Stomach (tissue), 9 donors: ENCODE data around the gene DAB1. TPM values are rescaled to one million over a fixed set of nuclear protein-coding genes. Genes with fewer than 3 reads are reported as not detected.

Experiments
- DNase-seq, 2 donors: peaks; one replicate each; pipeline versions ENCODE4 v3.0.0 to v3.0.0-alpha.2; 2013 to 2019
- H3K27ac ChIP-seq, 5 donors: fragments of 200-600 bp in 4 of 5; sonication (generic) in 4 of 5; one replicate each; pipeline ENCODE4 v1.5.1; 2013 to 2019; ENCODE audit warnings: mild to moderate bottlenecking in 1 of 5, moderate library complexity in 1 of 5
- H3K27me3 ChIP-seq, 3 donors: fragments of 200-600 bp; sonication (generic); one replicate each; pipeline ENCODE4 v1.5.1; 2017 to 2019; ENCODE audit warnings: mixed run types in 1 of 3
- H3K36me3 ChIP-seq, 4 donors: fragments of 200-600 bp; sonication (generic); 1 replicate in 3 of 4; 2 replicates in 1 of 4; pipeline ENCODE4 v1.5.1; 2016 to 2019
- H3K4me1 ChIP-seq, 4 donors: fragments of 200-600 bp; sonication (generic); one replicate each; pipeline ENCODE4 v1.5.1; 2016 to 2019
- H3K4me3 ChIP-seq, 4 donors: fragments of 200-600 bp; sonication (generic) in 3 of 4; one replicate each; pipeline ENCODE4 v1.5.1; 2016 to 2019; ENCODE audit warnings: mild to moderate bottlenecking in 1 of 4
- H3K9me3 ChIP-seq, 4 donors: fragments of 200-600 bp; sonication (generic); one replicate each; pipeline ENCODE4 v1.5.1; 2016 to 2019
- CTCF ChIP-seq, 7 experiments: fragments of 450-650 bp in 4 of 7; fragments of 200-600 bp in 3 of 7; sonication (generic) in 3 of 7; IDR thresholded peaks; one replicate each; pipeline ENCODE4 v1.5.1; 2016 to 2019; ENCODE audit warnings: antibody characterized with exemption in 7 of 7, control low read depth in 2 of 7, mild to moderate bottlenecking in 1 of 7
- EP300 ChIP-seq: sonication (generic); formaldehyde crosslinking; IDR thresholded peaks from one replicate; pipeline ENCODE4 v1.6.1; 2017; ENCODE audit warnings: antibody characterized with exemption
- POLR2A ChIP-seq, 4 donors: fragments of 450-650 bp; IDR thresholded peaks; one replicate each; pipeline ENCODE4 v1.6.1; 2016; ENCODE audit warnings: antibody characterized with exemption in 4 of 4, control low read depth in 2 of 4, mild to moderate bottlenecking in 1 of 4, moderate library complexity in 1 of 4
- POLR2AphosphoS5 ChIP-seq, 3 donors: sonication (generic); formaldehyde crosslinking; IDR thresholded peaks; one replicate each; pipeline ENCODE4 v1.6.1; 2016; ENCODE audit warnings: antibody characterized with exemption in 3 of 3
- WGBS, 5 donors: extraction: QIAGEN DNeasy Blood & Tissue Kit in 3 of 5; methylation state at CpG; one replicate each; pipeline versions ENCODE4 v1.1.5 to v1.1.7; 2013 to 2018; 5-methylcytosine and 5-hydroxymethylcytosine counted together
- intact Hi-C: fragments of 100-400 bp; cut with DNase I; formaldehyde crosslinking; loops from one replicate; pipeline ENCODE4 v1.15.1; 2023; ENCODE audit warnings: low total_unique reads
- polyA plus RNA-seq, 3 donors: library from polyadenylated mRNA; stranded (reverse); fragments of 200-250 nt; gene quantifications; one replicate each; pipeline ENCODE4 v1.2.3, GENCODE V29; 2013
- total RNA-seq, 5 donors: library from RNA; depleted of rRNA; stranded (reverse); fragments of >200 nt; gene quantifications; one replicate each; pipeline versions ENCODE4 v1.1.0 to v1.2.3, GENCODE V29; 2014 to 2016
- donor health status: healthy with polysubstance abuse.
- donor health status: Bipolar disorder and iron deficiency.
- donor health status: healthy.

Gene DAB1
- total and polyA plus RNA-seq, 8 donors = under 0.01 to 3.5 (median 0.61) TPM; not detected in 1

GRCh38 chr1:57381426-57381825 is 42.4 kb downstream of the DAB1 start:
- no peak overlapping the region for H3K27ac ChIP-seq
- H3K9me3 ChIP-seq = no peaks in the 10 kb centered on the region
- no peaks in the 10 kb centered on the region for H3K4me1 ChIP-seq
- 83 to 88% (median 85%) methylated on average over 4 of the region's 4 CpGs for WGBS, 5 donors
- peaks cover 0 to 6% (median 0%) of the 10 kb centered on the region in 3 donors for H3K27me3 ChIP-seq
- no peak overlapping the region for H3K4me3 ChIP-seq
- intact Hi-C loops = no loop called here
- H3K36me3 ChIP-seq = no peaks in the 10 kb centered on the region
- TF ChIP-seq EP300 (no peak), CTCF (IDR thresholded peaks at IDR 0.05) (no peak)
- DNase-seq = no peak

GRCh38 chr1:57380923-57381322 is 42.9 kb downstream of the DAB1 start:
- WGBS, 5 donors = 85 to 94% (median 89%) methylated on average over 3 of the region's 3 CpGs
- intact Hi-C loops = no loop called here
- H3K36me3 ChIP-seq = no peaks in the 10 kb centered on the region
- H3K4me3 ChIP-seq = no peak overlapping the region
- TF ChIP-seq POLR2A (IDR thresholded peaks at IDR 0.05) (no peak), POLR2AphosphoS5 (IDR thresholded peaks at IDR 0.05) (no peak), EP300 (no peak), CTCF (IDR thresholded peaks at IDR 0.05) (no peak)
- DNase-seq = no peak
- no peak overlapping the region for H3K27ac ChIP-seq
- peaks cover 0 to 6% (median 0%) of the 10 kb centered on the region in 3 donors for H3K27me3 ChIP-seq
- H3K4me1 ChIP-seq = no peaks in the 10 kb centered on the region
- H3K9me3 ChIP-seq = no peaks in the 10 kb centered on the region

GRCh38 chr1:57378534-57378933 is 45.3 kb downstream of the DAB1 start:
- H3K4me3 ChIP-seq = no peak overlapping the region
- no peak overlapping the region for H3K27ac ChIP-seq
- no peaks in the 10 kb centered on the region for H3K4me1 ChIP-seq
- peaks cover 0 to 6% (median 0%) of the 10 kb centered on the region in 3 donors for H3K27me3 ChIP-seq
- H3K36me3 ChIP-seq = no peaks in the 10 kb centered on the region
- H3K9me3 ChIP-seq = no peaks in the 10 kb centered on the region
- no peak for DNase-seq
- TF ChIP-seq POLR2AphosphoS5 (IDR thresholded peaks at IDR 0.05) (no peak), CTCF (IDR thresholded peaks at IDR 0.05) (no peak), EP300 (no peak), POLR2A (IDR thresholded peaks at IDR 0.05) (no peak)
- WGBS, 5 donors = 74 to 78% (median 78%) methylated on average over 2 of the region's 2 CpGs
- intact Hi-C loops = no loop called here

- no peaks in the 10 kb centered on the region for H3K9me3 ChIP-seq
- no peak overlapping the region for H3K4me3 ChIP-seq
- no peaks in the 10 kb centered on the region for H3K36me3 ChIP-seq
- peaks cover 0 to 6% (median 0%) of the 10 kb centered on the region in 3 donors for H3K27me3 ChIP-seq
- H3K27ac ChIP-seq = no peak overlapping the region
- no peaks in the 10 kb centered on the region for H3K4me1 ChIP-seq
- intact Hi-C loops = no loop called here
- 59 to 84% (median 70%) methylated on average over 4 of the region's 4 CpGs for WGBS, 5 donors
- TF ChIP-seq CTCF (IDR thresholded peaks at IDR 0.05) = no peak
- no peak for TF ChIP-seq EP300
- TF ChIP-seq POLR2A (IDR thresholded peaks at IDR 0.05) = no peak
- TF ChIP-seq POLR2AphosphoS5 (IDR thresholded peaks at IDR 0.05) = no peak
- DNase-seq = no peak
Measured at GRCh38 chr1:57377339-57378139, 46.3 kb downstream of the DAB1 start.
